ENCODE results near the gene PRRX2. TPM values are rescaled to one million over a fixed set of nuclear protein-coding genes. Genes with fewer than 3 reads are reported as not detected.

The PRRX2 gene
- total RNA-seq, 2 donors from 2014 or later = 1.0 TPM; not detected in 1

DNA sequence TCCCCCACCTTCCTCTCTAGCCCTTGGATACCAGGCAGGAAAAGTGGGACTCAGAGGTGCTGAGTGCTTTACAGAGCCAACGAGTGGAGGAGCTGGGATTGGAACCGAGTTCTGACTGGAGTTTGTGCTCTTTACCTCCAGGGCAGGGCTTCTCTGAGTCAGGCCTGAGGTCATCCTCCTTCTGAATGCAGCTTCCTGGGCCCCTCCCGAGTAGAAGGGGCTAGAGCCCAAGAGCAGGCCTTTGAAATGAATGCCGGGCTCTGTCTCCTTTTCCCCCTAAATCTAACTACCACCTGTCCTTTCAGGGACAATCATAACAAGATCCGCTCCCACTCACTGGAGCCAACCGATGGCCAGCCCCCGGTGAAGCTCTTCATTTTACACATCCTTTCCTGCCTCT lies 74.7 kb downstream of the PRRX2 start:
- DNase-seq (no peak), ATAC-seq (no peak)
- H3K36me3 ChIP-seq (replicated peaks in 1 of 2; ENCODE audit: insufficient read depth in 1 of 2, low read depth in 2 of 2) = no peaks in the 10 kb centered on the region
- H3K4me1 ChIP-seq = peaks cover 14% of the 10 kb centered on the region
- TF ChIP-seq CTCF (IDR thresholded peaks at IDR 0.05) (no peak), POLR2A (IDR thresholded peaks at IDR 0.05) (no peak)
- H3K9me3 ChIP-seq = no peaks in the 10 kb centered on the region
- H3K4me3 ChIP-seq = no peak overlapping the region
- 75 to 84% methylated on average over 7 of the region's 7 CpGs for WGBS, 2 donors
- no peaks in the 10 kb centered on the region for H3K27me3 ChIP-seq
- H3K27ac ChIP-seq = no peak overlapping the region
- intact Hi-C loops (cut with DNase I) = no loop called here

DNA sequence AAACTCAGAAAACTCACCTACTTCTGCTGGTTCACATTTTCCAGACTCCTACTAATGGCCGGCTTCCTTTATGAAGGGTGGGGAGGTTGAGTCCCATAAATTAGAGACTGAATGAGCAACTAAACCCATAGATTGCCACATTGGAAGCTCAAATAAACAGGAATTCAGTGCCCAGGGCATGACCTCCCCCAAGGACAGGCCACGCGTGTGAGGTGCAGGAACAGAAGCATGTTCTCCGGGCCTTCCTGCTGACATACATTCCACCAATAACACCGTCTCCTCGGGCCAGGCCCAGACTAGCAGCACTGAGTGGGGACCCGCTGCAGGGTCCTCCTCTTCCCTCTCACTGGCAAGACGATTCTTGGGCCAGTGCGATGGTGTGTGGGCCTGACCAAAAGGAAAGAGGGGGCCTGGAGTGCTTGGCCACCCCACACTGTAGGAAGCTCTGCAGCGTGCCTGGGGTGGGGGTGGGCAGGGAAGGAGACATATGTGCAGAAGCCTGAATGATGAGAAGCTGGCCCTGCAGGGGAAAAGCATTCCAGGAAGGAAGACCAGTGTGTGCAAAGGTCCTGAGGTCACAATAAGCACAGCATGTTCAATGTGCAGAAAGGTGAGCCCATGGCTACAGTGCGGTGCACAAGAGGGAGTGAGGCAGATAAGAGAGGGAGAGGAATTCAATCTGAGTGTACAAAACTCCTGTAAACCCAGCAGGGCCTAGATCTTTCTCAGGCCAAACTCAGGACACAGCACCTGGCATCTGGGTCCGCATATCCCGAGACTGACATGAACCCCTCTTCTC lies 75.4 kb downstream of the PRRX2 start:
- Histone ChIP-seq H3K27ac (no peak overlapping the region), H3K4me3 (no peak overlapping the region), H3K4me1 (peaks cover 14% of the 10 kb centered on the region), H3K27me3 (no peaks in the 10 kb centered on the region), H3K36me3 (replicated peaks in 1 of 2; ENCODE audit: insufficient read depth in 1 of 2, low read depth in 2 of 2) (no peaks in the 10 kb centered on the region), H3K9me3 (no peaks in the 10 kb centered on the region)
- ATAC-seq (no peak), DNase-seq (no peak)
- 93 to 94% methylated on average over 12 to 13 of the region's 13 CpGs for WGBS, 2 donors
- intact Hi-C loops (cut with DNase I) = no loop called here
- no peak for TF ChIP-seq CTCF (IDR thresholded peaks at IDR 0.05)
- no peak for TF ChIP-seq POLR2A (IDR thresholded peaks at IDR 0.05)

DNA sequence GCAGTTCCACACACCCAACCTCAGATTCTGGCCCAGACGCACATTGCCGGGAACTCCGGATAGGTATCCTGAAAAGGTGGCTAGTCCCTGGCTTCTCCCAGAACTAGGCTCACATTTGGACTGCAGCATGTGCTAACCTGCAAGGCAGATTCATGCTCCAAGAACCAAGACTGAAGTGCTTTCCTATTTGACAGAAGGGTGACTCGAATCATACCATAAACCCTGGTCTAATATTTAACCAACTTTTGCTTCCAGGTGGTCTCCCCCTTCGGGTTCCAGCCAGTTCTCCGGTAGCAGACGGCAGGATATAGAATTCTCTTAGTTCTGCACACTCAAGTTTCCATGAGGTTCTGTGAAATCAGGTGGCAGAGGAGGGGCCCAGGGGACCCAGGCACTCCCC lies 79.8 kb downstream of the PRRX2 start:
- ATAC-seq = no peak
- Histone ChIP-seq H3K9me3 (no peaks in the 10 kb centered on the region), H3K27me3 (no peaks in the 10 kb centered on the region), H3K36me3 (replicated peaks in 1 of 2; ENCODE audit: insufficient read depth in 1 of 2, low read depth in 2 of 2) (no peaks in the 10 kb centered on the region), H3K4me3 (no peak overlapping the region), H3K4me1 (no peaks in the 10 kb centered on the region), H3K27ac (no peak overlapping the region)
- no peak for DNase-seq
- no peak for TF ChIP-seq POLR2A (IDR thresholded peaks at IDR 0.05)
- TF ChIP-seq CTCF (IDR thresholded peaks at IDR 0.05) = no peak
- intact Hi-C loops (cut with DNase I) = no loop called here
- WGBS, 2 donors = 70 to 80% methylated on average over 4 to 7 of the region's 7 CpGs

DNA sequence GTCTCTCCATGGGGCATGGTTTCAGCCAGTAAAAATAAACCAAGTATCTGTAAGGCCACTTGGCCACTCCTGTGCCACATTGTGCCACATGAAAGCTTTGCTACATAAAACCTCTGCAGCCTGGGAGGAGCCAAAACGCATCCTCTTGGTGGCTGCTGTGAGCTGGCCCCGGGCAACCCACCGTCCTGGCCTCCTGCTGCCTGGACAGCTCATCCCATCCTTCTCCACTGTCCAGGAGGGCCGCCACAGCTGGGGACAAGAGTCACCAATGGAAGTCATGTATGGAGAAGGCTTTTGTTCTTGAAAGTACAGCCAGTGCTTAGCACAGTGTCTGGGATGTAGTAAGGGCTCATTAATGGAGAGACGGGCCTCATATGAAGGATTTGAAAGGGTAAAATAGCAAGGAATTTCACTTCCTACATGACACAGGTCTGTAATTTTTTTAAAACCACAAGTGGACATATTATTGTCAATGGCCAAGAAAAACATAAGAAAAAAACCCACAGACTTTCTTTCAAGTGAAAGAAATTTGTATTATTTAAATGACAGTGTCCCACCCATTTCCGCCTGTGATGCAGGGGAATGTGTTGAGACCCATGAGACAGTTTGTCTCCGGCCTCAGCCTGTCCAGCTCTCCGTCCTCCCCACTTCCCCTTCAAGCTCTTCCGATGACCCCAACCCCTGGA lies 80.8 kb downstream of the PRRX2 start:
- Histone ChIP-seq H3K27me3 (no peaks in the 10 kb centered on the region), H3K27ac (no peak overlapping the region), H3K4me1 (no peaks in the 10 kb centered on the region), H3K9me3 (no peaks in the 10 kb centered on the region), H3K4me3 (no peak overlapping the region), H3K36me3 (replicated peaks in 1 of 2; ENCODE audit: insufficient read depth in 1 of 2, low read depth in 2 of 2) (no peaks in the 10 kb centered on the region)
- DNase-seq (no peak), ATAC-seq (no peak)
- 67 to 74% methylated on average over 8 to 9 of the region's 9 CpGs for WGBS, 2 donors
- TF ChIP-seq CTCF (IDR thresholded peaks at IDR 0.05) (no peak), POLR2A (IDR thresholded peaks at IDR 0.05) (no peak)
- intact Hi-C loops (cut with DNase I) = no loop called here
